HCT116 (cell line): Measurements from ENCODE around the gene SLCO1A2. TPM values are rescaled to one million over a fixed set of nuclear protein-coding genes. Genes with fewer than 3 reads are reported as not detected.

Source experiments
- ATAC-seq: fragments of 200-7000 bp; cut with Tn5 transposase; 2 replicates; pipeline ENCODE4 v1.9.1; 2020; ENCODE audit warnings: mild to moderate bottlenecking, moderate library complexity
- BruUV-seq: library from RNA; stranded (reverse); fragments of 400-500 nt; replicated peaks from 2 replicates; lab custom pipeline; 2021; lab: Mats Ljungman, UMichigan
- CTCF ChIA-PET: fragments of 300-600 bp; sonication (Branson Sonifier 250); formaldehyde crosslinking; loops from one replicate; lab custom pipeline; 2021; ENCODE audit warnings: antibody characterized with exemption; lab: Charles Lee
- POLR2A ChIA-PET: fragments of 300-600, 350-600 bp; sonication (Branson Sonifier 250); formaldehyde crosslinking; loops from one replicate; lab custom pipeline; 2021; ENCODE audit warnings: antibody characterized with exemption; lab: Charles Lee
- RAD21 ChIA-PET, 2 experiments: fragments of 300-600 bp; sonication (Branson Sonifier 250); formaldehyde crosslinking; loops; one replicate each; lab custom pipeline; 2023; ENCODE audit warnings: low total read pairs in 2 of 2; ENCODE audit not compliant: uncharacterized antibody in 2 of 2, unreplicated experiment in 2 of 2, low non-redundant PET in 1 of 2; lab: Charles Lee
- DNase-seq: peaks from one replicate; pipeline ENCODE4 v3.0.0-alpha.2; 2010; ENCODE audit warnings: low read depth, low spot score
- H2AFZ ChIP-seq: fragments of 200-600 bp; shearing (Covaris generic), sonication (generic); 2 replicates; pipeline ENCODE4 v1.6.1; 2017; ENCODE audit warnings: low read depth, mixed run types, mixed read lengths, antibody characterized with exemption, low read length; ENCODE audit not compliant: poor library complexity, severe bottlenecking
- H3K27ac ChIP-seq: 2 replicates; pipeline ENCODE4 v1.5.1; 2012; ENCODE audit warnings: low read depth, low read length
- H3K27me3 ChIP-seq: fragments of 200-600 bp; sonication (generic); 2 replicates; pipeline ENCODE4 v1.6.1; 2016; ENCODE audit warnings: mixed run types, low read length, mixed read lengths; ENCODE audit not compliant: insufficient read depth
- H3K36me3 ChIP-seq, 2 experiments: fragments of 200-500 bp in 1 of 2; fragments of 200-600 bp in 1 of 2; sonication (Bioruptor generic) in 1 of 2; sonication (generic) in 1 of 2; 2 replicates each; pipeline versions ENCODE4 v1.5.1 to v1.6.1; 2014 to 2016; ENCODE audit warnings: low read length in 2 of 2, inconsistent platforms in 1 of 2, mixed read lengths in 1 of 2, mixed run types in 1 of 2; ENCODE audit not compliant: insufficient read depth in 2 of 2, control insufficient read depth in 1 of 2
- H3K4me1 ChIP-seq, 2 experiments: fragments of 200-600 bp in 1 of 2; sonication (generic) in 1 of 2; 2 replicates each; pipeline versions ENCODE4 v1.5.1 to v1.6.1; 2012 to 2017; ENCODE audit warnings: low read length in 2 of 2, inconsistent platforms in 1 of 2, mild to moderate bottlenecking in 1 of 2, mixed read lengths in 1 of 2, mixed run types in 1 of 2, moderate library complexity in 1 of 2; ENCODE audit not compliant: insufficient read depth in 2 of 2, control insufficient read depth in 1 of 2
- H3K4me2 ChIP-seq: fragments of 200-600 bp; sonication (generic); 2 replicates; pipeline ENCODE4 v1.6.1; 2017; ENCODE audit warnings: mixed run types, low read length, mixed read lengths
- H3K4me3 ChIP-seq, 2 experiments: fragments of 200-600 bp in 1 of 2; sonication (generic) in 1 of 2; replicated peaks in 1 of 2; 2 replicates each; pipeline ENCODE4 v1.5.1; 2011 to 2016; ENCODE audit warnings: low read length in 2 of 2, control low read depth in 1 of 2, low read depth in 1 of 2, mild to moderate bottlenecking in 1 of 2, mixed read lengths in 1 of 2, mixed run types in 1 of 2
- H3K79me2 ChIP-seq: fragments of 200-600 bp; sonication (generic); 2 replicates; pipeline ENCODE4 v1.6.1; 2017; ENCODE audit warnings: mild to moderate bottlenecking, mixed run types, low read length, moderate library complexity, mixed read lengths; ENCODE audit not compliant: insufficient read depth
- H3K9ac ChIP-seq: fragments of 200-600 bp; sonication (generic); 2 replicates; pipeline ENCODE4 v1.6.1; 2016; ENCODE audit warnings: low read length, mixed read lengths
- H3K9me2 ChIP-seq: fragments of 200-600 bp; sonication (generic), shearing (Covaris generic); 2 replicates; pipeline ENCODE4 v1.6.1; 2017; ENCODE audit warnings: mixed run types, mild to moderate bottlenecking, moderate library complexity; ENCODE audit not compliant: insufficient read depth
- H3K9me3 ChIP-seq, 2 experiments: fragments of 200-500 bp in 1 of 2; fragments of 200-600 bp in 1 of 2; sonication (Bioruptor generic) in 1 of 2; sonication (generic) in 1 of 2; 2 replicates each; pipeline ENCODE4 v1.6.1; 2014 to 2017; ENCODE audit warnings: low read length in 2 of 2, mixed read lengths in 2 of 2, inconsistent platforms in 1 of 2, low read depth in 1 of 2, mild to moderate bottlenecking in 1 of 2, mixed run types in 1 of 2, moderate library complexity in 1 of 2; ENCODE audit not compliant: control insufficient read depth in 1 of 2, insufficient read depth in 1 of 2
- H4K20me1 ChIP-seq: fragments of 200-600 bp; sonication (generic), shearing (Covaris generic); 2 replicates; pipeline ENCODE4 v1.6.1; 2017; ENCODE audit warnings: mixed run types, mild to moderate bottlenecking, moderate library complexity; ENCODE audit not compliant: insufficient read depth
- ATF3 ChIP-seq: IDR thresholded peaks from 2 replicates; pipeline ENCODE4 v1.6.1; 2012
- EZH2 ChIP-seq: fragments of 200-600 bp; sonication (generic); IDR thresholded peaks from 2 replicates; pipeline ENCODE4 v1.6.1; 2017; ENCODE audit warnings: antibody characterized with exemption, mixed run types
- JUND ChIP-seq: IDR thresholded peaks from 2 replicates; pipeline ENCODE4 v1.6.1; 2012
- SRF ChIP-seq: IDR thresholded peaks from 2 replicates; pipeline ENCODE4 v1.6.1; 2012; ENCODE audit warnings: low read depth
- TCF7L2 ChIP-seq: IDR thresholded peaks from 2 replicates; pipeline ENCODE4 v1.7.0; 2011; ENCODE audit warnings: borderline replicate concordance, inconsistent platforms; ENCODE audit not compliant: insufficient read depth, insufficient read length; ENCODE audit errors: extremely low read depth
- ZNF274 ChIP-seq: fragments of 200-500 bp; sonication (Bioruptor generic); IDR thresholded peaks from 2 replicates; pipeline ENCODE4 v1.6.1; 2014; ENCODE audit warnings: mild to moderate bottlenecking, low read depth, low read length, inconsistent platforms
- intact Hi-C: fragments of 100-400 bp; cut with micrococcal nuclease; formaldehyde crosslinking; loops from 2 replicates; pipeline ENCODE4 v1.10.0; 2022
- total RNA-seq: library from RNA; stranded (reverse); gene quantifications from one replicate; pipeline ENCODE4 v1.2.1, GENCODE V29; 2021; ENCODE audit not compliant: unreplicated experiment

Gene SLCO1A2
- total RNA-seq, 1 experiment from 2014 or later = 0.49 TPM

DNA sequence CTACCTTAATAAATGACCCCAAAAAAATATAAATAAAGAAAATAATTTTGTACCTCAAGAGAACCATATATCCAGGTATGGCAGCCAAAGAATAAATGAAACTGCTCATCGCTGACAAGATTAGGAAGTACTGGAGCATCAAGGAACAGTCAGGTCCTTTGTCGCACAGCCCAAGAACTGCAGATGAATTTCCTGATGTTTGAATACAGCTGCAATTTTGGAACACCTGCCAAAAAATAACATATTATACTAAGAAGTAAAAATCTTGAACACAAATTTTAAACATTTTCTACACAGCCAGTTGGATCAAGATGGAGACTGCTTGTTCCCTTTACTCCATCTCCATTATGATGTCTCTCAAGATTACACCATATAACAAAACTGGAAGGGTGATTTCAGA, 42.6 kb downstream of the SLCO1A2 start:
- Histone ChIP-seq H4K20me1 (no peaks in the 10 kb centered on the region), H3K4me3 (no peak overlapping the region), H3K79me2 (no peaks in the 10 kb centered on the region), H3K9me3 (no peaks in the 10 kb centered on the region), H3K9me2 (no peaks in the 10 kb centered on the region), H3K27ac (no peak overlapping the region), H2AFZ (no peak overlapping the region)
- no peak for ATAC-seq
- no TSS peak for BruUV-seq
- intact Hi-C loops = no loop called here
- no peak for TF ChIP-seq SRF
- no peak for TF ChIP-seq EZH2
- TF ChIP-seq TCF7L2 = no peak
- TF ChIP-seq ATF3 = no peak
- TF ChIP-seq, all 23 proteins: peak for 0
- POLR2A ChIA-PET = no interaction called here
- Histone ChIP-seq H3K4me2 (no peak overlapping the region), H3K27me3 (no peaks in the 10 kb centered on the region), H3K4me1 (no peaks in the 10 kb centered on the region), H3K9ac (no peak overlapping the region), H3K36me3 (no peaks in the 10 kb centered on the region)
- no peak for DNase-seq
- CTCF ChIA-PET = no interaction called here
- RAD21 ChIA-PET = no interaction called here

GRCh38 chr12:21289698-21290097, 45.0 kb downstream of the SLCO1A2 start:
- Histone ChIP-seq H3K4me2 (no peak overlapping the region), H3K9ac (no peak overlapping the region), H2AFZ (no peak overlapping the region), H3K27ac (no peak overlapping the region), H4K20me1 (no peaks in the 10 kb centered on the region), H3K9me2 (no peaks in the 10 kb centered on the region), H3K4me1 (no peaks in the 10 kb centered on the region), H3K9me3 (no peaks in the 10 kb centered on the region), H3K4me3 (no peak overlapping the region), H3K36me3 (no peaks in the 10 kb centered on the region), H3K27me3 (no peaks in the 10 kb centered on the region), H3K79me2 (no peaks in the 10 kb centered on the region)
- no peak for DNase-seq
- ChIA-PET POLR2A (no interaction called here), CTCF (no interaction called here), RAD21 (no interaction called here)
- TF ChIP-seq JUND = no peak
- TF ChIP-seq TCF7L2 = no peak
- no peak for TF ChIP-seq ZNF274
- TF ChIP-seq EZH2 = no peak
- intact Hi-C loops = no loop called here
- ATAC-seq = no peak
- BruUV-seq = no TSS peak
